Loucy (cell line): ENCODE measurements around the gene OGFOD2.
"Not testable (repeated sequence)": the region's sequence is repeated elsewhere in the genome, so short reads cannot be mapped to it uniquely, and the experiment has no call there.

Experiments
- H2AFZ ChIP-seq: fragments of 200-600 bp; sonication (generic); 2 replicates; pipeline ENCODE4 v1.6.0; 2016; ENCODE audit warnings: antibody characterized with exemption, mild to moderate bottlenecking, low read length, moderate library complexity
- H3F3A ChIP-seq: fragments of 200-600 bp; 2 replicates; pipeline ENCODE4 v1.6.0; 2016; ENCODE audit warnings: antibody characterized with exemption, low read depth, mild to moderate bottlenecking
- H3K27me3 ChIP-seq: fragments of 200-600 bp; sonication (generic); 2 replicates; pipeline ENCODE4 v1.6.1; 2014; ENCODE audit warnings: low read length, mild to moderate bottlenecking; ENCODE audit not compliant: insufficient read depth, poor library complexity, severe bottlenecking
- H3K36me3 ChIP-seq: fragments of 200-600 bp; sonication (generic); 2 replicates; pipeline ENCODE4 v1.6.1; 2016; ENCODE audit warnings: low read length; ENCODE audit not compliant: insufficient read depth
- H3K4me1 ChIP-seq: fragments of 200-600 bp; sonication (generic); 2 replicates; pipeline ENCODE4 v1.5.1; 2014; ENCODE audit warnings: low read length, mild to moderate bottlenecking; ENCODE audit not compliant: insufficient read depth, poor library complexity, severe bottlenecking
- H3K4me2 ChIP-seq: fragments of 200-600 bp; sonication (generic); 2 replicates; pipeline ENCODE4 v1.6.0; 2014; ENCODE audit warnings: antibody characterized with exemption, low read length, low read depth, mild to moderate bottlenecking; ENCODE audit not compliant: poor library complexity, severe bottlenecking
- H3K4me3 ChIP-seq: fragments of 200-600 bp; sonication (generic); 2 replicates; pipeline ENCODE4 v1.5.1; 2014; ENCODE audit warnings: low read length, mild to moderate bottlenecking, mixed read lengths; ENCODE audit not compliant: poor library complexity, severe bottlenecking
- H3K79me2 ChIP-seq: fragments of 200-600 bp; sonication (generic); 2 replicates; pipeline ENCODE4 v1.6.1; 2014; ENCODE audit warnings: low read length; ENCODE audit not compliant: insufficient read depth
- H3K9ac ChIP-seq: fragments of 200-600 bp; sonication (generic); 2 replicates; pipeline ENCODE4 v1.6.0; 2014; ENCODE audit warnings: mild to moderate bottlenecking, low read depth, low read length, moderate library complexity; ENCODE audit not compliant: poor library complexity, severe bottlenecking
- H3K9me2 ChIP-seq: fragments of 200-600 bp; sonication (generic); replicated peaks from 2 replicates; pipeline ENCODE4 v1.6.1; 2016; ENCODE audit warnings: low read depth, low read length, mixed read lengths
- H3K9me3 ChIP-seq: fragments of 200-600 bp; sonication (generic); 2 replicates; pipeline ENCODE4 v1.6.1; 2014; ENCODE audit warnings: mild to moderate bottlenecking, antibody characterized with exemption, low read length, low read depth; ENCODE audit not compliant: insufficient read depth
- H4K20me1 ChIP-seq: fragments of 200-600 bp; sonication (generic); 2 replicates; pipeline ENCODE4 v1.6.0; 2014; ENCODE audit warnings: antibody characterized with exemption, low read length, mild to moderate bottlenecking; ENCODE audit not compliant: insufficient read depth, poor library complexity, severe bottlenecking
- EZH2phosphoT487 ChIP-seq: fragments of 200-600 bp; IDR thresholded peaks from 2 replicates; pipeline ENCODE4 v1.6.1; 2018; ENCODE audit warnings: antibody characterized with exemption, mild to moderate bottlenecking, moderate library complexity, borderline replicate concordance
- TF ChIP-seq, protein P1 (sequence below): fragments of 200-600 bp; sonication (generic); conservative IDR thresholded peaks from 2 replicates; pipeline ENCODE4 v1.5.1; 2014; ENCODE audit warnings: mild to moderate bottlenecking, antibody characterized with exemption, low read length

Gene OGFOD2

DNA sequence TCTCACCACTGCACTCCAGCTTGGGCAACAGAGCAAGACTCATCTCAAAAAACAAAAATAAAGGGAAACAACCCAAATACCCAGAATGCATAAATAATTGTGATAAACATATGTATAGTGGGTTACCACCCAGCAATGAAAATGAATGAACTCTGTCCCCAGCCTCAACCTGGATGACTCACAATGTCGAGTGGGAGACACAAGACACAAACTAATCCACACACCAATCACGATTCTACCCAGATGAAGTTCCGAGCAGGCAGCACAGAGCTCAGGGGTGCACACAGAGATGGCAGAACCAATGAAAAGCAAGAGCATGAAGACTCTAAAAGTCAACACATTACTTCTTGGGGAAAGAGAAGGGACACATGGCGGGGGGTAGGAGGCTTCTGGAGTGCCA lies 35.9 kb upstream of the OGFOD2 start:
- TF ChIP-seq, protein P1, sequence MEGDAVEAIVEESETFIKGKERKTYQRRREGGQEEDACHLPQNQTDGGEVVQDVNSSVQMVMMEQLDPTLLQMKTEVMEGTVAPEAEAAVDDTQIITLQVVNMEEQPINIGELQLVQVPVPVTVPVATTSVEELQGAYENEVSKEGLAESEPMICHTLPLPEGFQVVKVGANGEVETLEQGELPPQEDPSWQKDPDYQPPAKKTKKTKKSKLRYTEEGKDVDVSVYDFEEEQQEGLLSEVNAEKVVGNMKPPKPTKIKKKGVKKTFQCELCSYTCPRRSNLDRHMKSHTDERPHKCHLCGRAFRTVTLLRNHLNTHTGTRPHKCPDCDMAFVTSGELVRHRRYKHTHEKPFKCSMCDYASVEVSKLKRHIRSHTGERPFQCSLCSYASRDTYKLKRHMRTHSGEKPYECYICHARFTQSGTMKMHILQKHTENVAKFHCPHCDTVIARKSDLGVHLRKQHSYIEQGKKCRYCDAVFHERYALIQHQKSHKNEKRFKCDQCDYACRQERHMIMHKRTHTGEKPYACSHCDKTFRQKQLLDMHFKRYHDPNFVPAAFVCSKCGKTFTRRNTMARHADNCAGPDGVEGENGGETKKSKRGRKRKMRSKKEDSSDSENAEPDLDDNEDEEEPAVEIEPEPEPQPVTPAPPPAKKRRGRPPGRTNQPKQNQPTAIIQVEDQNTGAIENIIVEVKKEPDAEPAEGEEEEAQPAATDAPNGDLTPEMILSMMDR: no peak
- TF ChIP-seq EZH2phosphoT487: no peak
- Histone ChIP-seq H3K79me2 (no peaks in the 10 kb centered on the region), H3K27me3 (no peaks in the 10 kb centered on the region), H4K20me1 (no peaks in the 10 kb centered on the region), H3K9me2 (no peaks in the 10 kb centered on the region), H3K4me3 (no peak overlapping the region), H2AFZ (no peak overlapping the region), H3K9me3 (no peaks in the 10 kb centered on the region), H3F3A (no peaks in the 10 kb centered on the region), H3K4me1 (no peaks in the 10 kb centered on the region), H3K9ac (no peak overlapping the region), H3K36me3 (no peaks in the 10 kb centered on the region), H3K4me2 (no peak overlapping the region)

DNA sequence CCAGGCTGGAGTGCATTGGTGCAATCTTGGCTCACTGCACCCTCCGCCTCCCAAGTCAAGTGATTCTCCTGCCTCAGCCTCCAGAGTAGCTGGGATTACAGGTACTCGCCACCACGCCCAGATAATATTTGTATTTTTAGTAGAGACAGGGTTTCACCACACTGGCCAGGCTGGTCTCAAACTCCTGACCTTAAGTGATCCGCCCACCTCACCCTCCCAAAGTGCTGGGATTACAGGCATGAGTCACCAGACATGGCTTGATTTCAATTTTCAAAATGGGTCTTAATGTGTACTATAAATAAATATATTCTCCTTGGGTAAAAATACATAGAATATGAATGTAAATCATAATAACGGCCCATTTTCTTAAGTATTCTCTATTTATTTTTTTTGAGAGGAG lies 33.7 kb upstream of the OGFOD2 start:
- not testable (repeated sequence) for H3K9me2 ChIP-seq, H4K20me1 ChIP-seq

DNA sequence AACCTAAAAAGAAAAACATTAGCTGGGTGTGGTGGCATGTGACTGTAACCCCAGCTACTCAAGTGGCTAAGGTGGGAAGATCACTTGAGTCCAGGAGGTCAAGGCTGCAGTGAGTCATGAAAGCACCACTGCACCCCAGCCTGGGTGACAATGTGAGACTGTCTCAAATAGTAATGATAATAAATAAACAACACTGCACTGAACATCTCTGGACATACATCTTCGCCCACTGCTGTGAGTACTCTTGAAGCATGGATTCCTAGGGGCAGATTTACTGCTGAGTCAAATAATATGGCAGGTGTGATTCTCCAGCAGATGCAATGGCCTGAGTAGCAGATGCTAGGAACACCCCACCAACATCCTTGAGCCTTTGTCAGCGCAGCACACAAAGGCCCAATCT lies 32.4 kb upstream of the OGFOD2 start:
- H3K9ac ChIP-seq: no peak overlapping the region
- H3K4me2 ChIP-seq: no peak overlapping the region
- no peaks in the 10 kb centered on the region for H3K27me3 ChIP-seq
- no peaks in the 10 kb centered on the region for H3K9me2 ChIP-seq
- H3F3A ChIP-seq: no peaks in the 10 kb centered on the region
- no peaks in the 10 kb centered on the region for H3K79me2 ChIP-seq
- peaks cover 12% of the 10 kb centered on the region for H3K4me1 ChIP-seq
- H3K36me3 ChIP-seq: no peaks in the 10 kb centered on the region
- H2AFZ ChIP-seq: no peak overlapping the region
- TF ChIP-seq EZH2phosphoT487: no peak
- TF ChIP-seq, protein P1: no peak
- no peaks in the 10 kb centered on the region for H4K20me1 ChIP-seq
- no peaks in the 10 kb centered on the region for H3K9me3 ChIP-seq
- no peak overlapping the region for H3K4me3 ChIP-seq

More for the DNA sequence above, 33.7 kb upstream of the OGFOD2 start:
- H3F3A ChIP-seq, H2AFZ ChIP-seq, H3K4me3 ChIP-seq, H3K79me2 ChIP-seq, H3K9ac ChIP-seq, H3K9me3 ChIP-seq, H3K4me2 ChIP-seq, H3K4me1 ChIP-seq, H3K36me3 ChIP-seq, H3K27me3 ChIP-seq: not testable (repeated sequence)

DNA sequence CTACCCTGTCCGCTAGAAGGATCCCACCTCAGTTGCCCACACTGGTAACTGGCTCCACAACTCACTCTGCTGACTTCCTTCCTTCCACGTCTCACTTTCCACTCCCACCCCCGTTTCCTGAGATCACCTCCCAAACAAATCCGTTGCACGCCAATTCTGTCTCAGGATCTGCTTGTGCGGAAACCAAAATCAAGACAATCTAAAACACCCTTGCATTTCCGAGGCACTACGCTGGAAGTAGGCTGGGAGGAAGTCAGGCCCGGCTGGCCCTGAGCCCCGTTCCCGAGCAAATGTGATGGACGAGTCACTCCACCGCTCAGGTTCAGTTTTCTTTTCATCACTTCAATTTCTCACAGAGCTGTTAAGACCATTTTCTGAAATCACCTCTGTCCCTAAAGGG lies 31.8 kb upstream of the OGFOD2 start:
- Histone ChIP-seq H3K4me1 (peaks cover 15% of the 10 kb centered on the region), H2AFZ (no peak overlapping the region), H3K36me3 (no peaks in the 10 kb centered on the region), H3F3A (no peaks in the 10 kb centered on the region), H3K4me3 (no peak overlapping the region), H3K9me2 (no peaks in the 10 kb centered on the region), H3K9me3 (no peaks in the 10 kb centered on the region), H3K4me2 (no peak overlapping the region), H4K20me1 (no peaks in the 10 kb centered on the region), H3K79me2 (no peaks in the 10 kb centered on the region), H3K9ac (no peak overlapping the region), H3K27me3 (no peaks in the 10 kb centered on the region)
- no peak for TF ChIP-seq EZH2phosphoT487
- TF ChIP-seq, protein P1: no peak
